Activated CD8-positive, alpha-beta memory T cell treated with anti-CD3 and anti-CD28 coated beads, Interleukin-2, amount 50 U/mL, for 48 hours (primary cell): Measurements from ENCODE around the gene FHDC1.

Source experiments
- DNase-seq: peaks from one replicate; pipeline ENCODE4 v3.0.0-alpha.2; 2020

The FHDC1 gene

DNA sequence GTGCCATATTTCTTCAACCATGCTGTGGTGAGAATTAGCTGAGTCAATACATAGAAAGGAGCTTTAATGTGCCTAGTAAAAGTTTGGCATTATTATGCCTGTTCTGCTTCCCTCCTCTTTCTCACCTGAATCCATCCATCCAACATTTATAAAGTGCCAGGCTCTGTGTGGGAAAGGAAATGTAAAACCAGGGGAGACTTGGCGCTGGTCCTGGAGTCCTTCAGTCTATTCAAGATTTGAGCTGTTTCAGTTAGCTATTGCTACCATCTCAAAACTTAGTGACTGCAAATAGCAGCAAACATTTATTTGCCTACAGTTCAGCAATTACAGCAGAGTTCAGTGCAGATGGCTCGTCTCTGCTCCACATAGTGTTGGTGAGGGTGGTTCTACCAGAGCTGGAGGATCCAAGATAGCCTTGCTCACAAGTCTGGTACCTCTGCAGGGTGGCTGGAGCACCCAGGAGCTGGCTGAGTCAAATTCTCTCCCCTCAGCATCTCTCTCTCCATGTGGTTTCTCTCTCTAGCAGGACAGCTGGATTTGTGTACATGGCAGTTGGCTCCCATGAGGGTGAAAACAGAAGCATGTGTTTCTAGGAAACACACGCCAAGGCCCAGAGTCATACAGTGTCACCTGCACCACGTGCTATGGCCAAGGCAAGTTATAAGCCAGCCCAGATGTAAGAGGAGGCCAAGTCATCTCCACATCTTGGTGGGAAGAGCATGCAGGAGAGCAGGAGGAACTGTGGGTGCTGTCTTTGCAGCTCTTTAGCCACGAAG, 77.3 kb downstream of the FHDC1 start:
- DNase-seq = no peak

DNA sequence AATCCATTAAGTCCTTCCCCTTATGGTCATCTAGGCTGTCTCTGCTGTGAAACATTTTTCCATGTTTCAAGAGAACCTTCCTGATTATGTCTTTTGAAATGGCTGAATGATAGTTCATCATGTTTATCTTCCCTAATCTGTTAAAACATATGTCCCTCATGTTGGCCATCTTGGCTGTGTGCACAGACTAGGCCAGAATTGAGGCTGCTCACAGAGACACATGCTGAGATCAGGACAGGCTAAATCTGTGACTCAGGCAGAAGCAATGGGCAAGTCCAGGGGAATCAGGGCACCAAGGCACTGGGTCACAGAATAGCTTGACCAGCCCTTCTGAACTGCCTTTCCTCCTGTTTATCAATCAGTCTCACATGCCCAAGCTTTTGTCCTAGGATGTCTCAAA, 78.3 kb downstream of the FHDC1 start:
- DNase-seq = no peak

DNA sequence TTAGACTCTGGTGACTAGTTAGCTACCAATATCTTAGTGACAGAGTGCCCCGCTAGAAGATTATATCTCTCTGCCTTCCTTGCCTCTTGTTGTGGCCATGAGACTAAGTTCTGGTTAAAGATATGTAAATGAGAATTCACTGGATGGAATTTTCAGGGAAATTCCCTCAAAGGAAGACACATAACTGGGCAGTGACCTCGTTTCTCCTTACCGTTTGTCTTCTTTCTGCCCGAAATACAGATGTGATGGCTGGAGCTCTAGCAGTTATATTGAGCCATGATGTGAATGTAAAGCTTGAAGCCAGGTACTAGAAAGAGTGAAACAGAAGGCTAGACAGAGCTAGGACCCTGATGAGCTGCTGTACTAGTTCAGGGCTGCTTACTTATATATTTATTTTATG, 80.5 kb downstream of the FHDC1 start:
- DNase-seq = no peak

DNA sequence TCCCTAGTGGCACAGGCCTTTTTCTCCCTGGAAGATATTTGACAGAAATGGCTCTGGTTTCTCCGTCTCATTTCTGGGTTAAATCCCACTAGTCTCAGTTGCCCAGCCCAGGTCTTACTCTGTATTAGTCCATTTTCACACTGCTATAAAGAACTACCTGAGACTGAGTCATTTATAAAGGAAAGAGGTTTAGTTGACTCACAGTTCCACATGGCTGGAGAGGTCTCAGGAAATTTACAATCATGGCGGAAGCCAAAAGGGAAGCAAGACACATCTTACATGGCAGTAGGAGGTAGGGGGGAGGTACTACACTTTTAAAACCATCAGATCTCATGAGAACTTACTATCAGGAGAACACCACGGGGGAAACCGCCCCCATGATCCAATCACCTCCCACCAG, 81.9 kb downstream of the FHDC1 start:
- DNase-seq = no peak

DNA sequence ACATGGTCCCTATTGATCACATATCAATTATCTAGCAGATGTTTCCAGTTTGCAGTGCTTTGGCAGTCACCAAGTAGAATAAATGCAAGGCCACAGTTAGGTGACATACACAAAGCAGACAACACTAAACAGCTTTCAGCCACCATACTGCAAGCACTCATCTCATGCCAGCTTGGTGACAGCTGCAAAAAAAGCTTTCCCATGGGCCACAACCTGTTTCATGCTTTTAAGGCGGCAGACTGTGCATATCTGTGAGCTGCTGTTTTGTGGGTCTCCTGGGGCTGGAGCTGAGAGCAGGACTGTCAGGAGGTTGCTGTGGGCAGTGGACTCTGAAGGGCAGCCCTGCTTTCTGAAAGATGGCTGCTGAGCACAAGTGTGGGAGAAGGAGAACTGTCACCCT, 82.6 kb downstream of the FHDC1 start:
- DNase-seq = no peak

DNA sequence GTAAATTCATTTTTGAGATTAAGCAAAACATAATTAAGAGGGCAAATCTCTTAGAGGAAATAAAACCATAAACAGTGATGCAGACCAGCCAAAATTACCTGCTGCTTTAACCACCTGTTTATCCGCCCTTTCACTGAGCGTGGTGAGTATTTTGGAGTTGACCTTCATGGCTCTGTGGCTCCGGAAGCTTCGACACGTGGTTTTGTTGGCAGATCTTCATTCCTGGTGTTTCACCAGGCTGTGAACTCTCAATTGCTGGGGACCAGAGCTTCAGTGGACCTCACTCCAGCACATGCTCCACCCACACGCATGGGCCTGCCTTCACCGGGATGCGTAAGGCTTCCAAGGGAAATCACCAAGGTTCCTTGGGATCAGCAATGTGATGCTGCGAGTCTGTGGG, 83.8 kb downstream of the FHDC1 start:
- no peak for DNase-seq

DNA sequence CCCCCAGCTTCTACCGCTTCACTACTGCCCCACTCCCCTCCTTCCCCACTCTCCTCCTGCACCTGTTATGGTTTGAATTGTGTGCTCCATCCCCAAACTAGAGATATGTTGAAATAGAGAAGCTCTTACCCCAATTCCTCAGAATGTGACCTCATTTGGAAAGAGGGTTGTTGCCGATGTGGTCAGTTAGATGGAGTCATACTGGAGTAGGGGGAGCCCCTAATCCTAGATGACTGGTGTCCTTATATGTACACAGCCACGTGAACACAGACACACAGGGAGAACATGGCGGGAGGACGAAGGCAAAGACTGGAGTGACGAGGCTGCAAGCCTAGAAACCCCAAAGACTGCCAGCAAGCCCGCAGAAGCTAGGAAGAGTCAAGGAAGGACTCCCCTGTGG, 84.3 kb downstream of the FHDC1 start:
- no peak for DNase-seq

DNA sequence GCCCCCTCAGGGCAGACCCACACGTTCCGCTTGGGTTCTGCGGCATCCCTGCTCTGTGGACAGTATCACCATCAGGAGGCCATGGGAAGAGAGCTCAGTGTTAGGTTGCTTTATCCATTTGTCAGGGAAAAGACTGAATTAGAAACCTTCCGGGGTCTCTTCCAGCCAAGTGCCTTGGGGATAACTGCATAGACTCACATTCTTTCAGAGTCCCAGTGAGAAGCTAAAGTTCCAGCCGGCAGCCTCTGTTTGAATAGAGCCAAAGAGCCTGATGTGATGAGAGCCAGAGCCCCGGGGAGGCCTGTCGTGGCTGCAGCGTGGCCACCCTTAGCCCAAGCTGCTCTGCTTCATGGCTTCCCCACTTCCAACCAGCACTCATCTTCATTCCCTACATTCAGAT, 85.2 kb downstream of the FHDC1 start:
- DNase-seq = no peak

DNA sequence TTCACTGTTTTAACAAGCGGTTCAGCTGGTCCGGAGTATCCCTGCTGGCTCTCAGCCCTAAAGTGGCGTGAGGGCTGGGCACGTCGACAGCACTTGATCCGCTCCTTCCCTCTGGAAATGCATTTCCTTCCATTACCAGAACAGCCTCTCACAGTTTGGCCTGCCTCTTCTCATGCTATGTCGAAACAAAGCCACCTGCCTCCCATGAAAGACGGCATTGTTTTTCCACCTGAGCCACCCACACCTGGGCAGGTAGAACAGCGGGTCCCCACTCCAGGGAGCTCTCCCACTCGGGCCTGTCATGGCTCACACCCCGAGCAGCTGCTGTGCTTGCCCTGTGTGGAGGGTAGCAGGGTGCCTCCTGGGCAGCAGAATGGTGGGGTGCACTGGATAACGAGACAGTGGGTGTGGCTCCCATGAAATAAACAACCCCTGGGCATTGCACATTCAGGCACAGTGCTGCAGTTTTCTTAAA, 86.2 kb downstream of the FHDC1 start:
- no peak for DNase-seq

DNA sequence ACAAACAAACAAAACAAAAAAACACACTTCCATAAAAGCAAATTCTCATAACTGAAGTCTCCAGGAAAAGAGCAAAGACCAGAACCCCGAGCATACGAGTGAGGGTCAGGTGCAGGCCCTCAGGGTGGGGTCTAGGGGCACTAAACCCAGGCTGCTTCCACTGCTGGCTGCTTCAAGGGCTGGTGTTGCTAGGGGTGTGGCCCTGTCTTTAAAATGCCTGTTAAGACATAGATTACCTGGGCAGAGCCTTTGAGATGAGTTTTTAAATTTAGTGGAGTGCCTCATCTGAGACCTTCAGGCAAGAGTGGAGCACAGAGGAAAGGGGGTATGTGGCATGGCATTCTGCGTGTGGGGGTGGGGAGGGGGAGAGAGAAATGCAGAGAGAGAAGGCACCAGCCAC, 87.0 kb downstream of the FHDC1 start:
- DNase-seq = no peak

DNA sequence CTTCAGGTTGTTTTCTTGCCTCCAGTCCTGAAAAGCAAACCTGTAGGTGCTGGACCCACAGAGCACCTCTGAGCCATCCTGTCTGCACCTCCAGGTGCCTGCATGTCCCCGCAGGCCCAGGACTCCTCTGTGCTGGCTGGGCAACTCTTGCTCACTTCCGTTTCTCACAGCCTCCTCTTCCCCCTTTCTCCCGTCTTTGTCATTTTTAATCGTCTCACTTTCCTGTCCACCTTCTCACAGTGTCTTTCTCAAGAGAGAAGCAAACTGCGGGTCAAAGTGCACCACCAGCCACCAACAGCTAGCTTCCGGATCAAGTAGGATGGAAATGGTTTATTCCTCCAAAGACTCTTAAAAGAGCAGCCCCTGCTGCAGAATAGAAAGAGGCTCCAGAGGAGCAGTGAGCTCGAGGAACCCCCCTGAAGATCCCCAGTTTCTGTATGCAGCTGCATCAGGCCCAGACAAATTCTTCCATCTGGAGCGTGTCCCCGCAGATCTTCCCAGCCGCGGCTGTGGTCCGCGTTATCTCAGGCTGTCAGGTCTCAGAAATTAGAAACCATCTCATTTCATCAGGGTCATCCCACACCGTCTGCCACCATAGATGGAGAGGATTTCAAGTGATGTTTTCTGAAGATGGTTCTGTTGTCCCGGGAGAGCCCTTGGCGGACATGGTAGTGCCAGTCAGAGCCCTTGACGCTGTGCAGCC, 87.7 kb downstream of the FHDC1 start:
- DNase-seq = no peak

DNA sequence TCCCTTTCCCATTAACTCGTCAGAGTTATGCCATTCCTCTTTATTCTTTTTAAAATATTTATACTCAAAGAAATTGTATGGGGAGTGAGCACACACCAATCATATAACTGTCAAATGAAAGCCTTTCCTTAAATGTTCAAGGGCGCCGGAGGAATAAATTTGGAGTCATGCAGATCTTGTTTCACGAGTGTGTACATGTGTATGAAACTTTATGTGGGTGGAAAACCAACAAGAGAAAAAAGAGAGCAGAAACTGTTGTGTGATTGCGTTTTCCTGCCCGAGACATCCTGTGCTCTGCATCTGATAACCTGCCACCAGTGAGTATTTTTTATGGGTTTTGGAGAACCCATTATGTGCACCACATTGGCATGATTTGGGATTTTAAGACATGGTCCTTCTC, 88.3 kb downstream of the FHDC1 start:
- DNase-seq = no peak

DNA sequence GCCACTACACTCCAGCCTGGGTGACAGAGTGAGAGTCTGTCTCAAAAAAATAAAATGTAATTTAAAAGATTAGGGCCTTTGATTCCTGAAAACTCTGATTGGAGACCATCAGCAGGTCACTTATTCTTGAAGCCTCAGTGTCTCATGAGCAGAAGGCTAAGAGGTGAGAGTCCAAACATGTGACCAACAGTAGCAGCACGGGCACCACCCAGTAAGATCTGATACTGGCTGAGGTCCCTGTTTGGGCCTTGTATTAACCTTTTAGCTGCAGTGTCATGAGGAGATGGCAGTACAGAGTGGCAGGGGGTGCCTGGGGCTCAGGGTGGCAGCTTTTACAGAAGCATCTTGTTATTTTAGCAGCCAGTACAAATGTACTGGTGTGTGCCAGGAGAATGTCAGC, 89.3 kb downstream of the FHDC1 start:
- DNase-seq = no peak

DNA sequence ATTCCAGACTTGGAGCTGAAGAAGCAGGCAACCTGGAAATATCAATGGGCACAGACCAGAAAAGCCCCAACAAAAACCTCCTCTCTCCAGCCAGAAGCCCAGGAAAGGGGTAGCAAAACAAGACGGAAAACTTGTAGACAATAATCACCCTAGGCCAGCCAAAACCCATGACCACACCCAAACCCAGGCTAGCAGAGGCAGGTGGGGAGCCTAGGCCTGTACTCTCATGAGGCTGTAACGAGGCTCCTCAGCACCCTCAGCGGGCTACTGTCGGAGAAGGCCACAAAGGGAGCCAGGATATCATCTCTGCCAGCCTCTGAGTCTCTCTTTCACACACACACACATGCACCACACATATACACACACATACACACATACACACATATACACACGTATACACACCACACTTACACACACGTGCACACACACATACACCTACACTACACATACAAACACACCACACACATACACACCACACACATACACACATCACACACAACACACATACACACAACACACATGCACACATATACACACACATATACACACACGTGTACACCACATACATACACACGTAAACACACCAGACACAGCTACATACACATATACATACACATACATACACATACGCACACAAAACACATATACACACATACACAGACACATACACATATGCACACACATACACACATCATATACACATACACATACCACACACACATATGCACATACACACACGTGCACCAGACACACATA, 90.6 kb downstream of the FHDC1 start:
- no peak for DNase-seq

DNA sequence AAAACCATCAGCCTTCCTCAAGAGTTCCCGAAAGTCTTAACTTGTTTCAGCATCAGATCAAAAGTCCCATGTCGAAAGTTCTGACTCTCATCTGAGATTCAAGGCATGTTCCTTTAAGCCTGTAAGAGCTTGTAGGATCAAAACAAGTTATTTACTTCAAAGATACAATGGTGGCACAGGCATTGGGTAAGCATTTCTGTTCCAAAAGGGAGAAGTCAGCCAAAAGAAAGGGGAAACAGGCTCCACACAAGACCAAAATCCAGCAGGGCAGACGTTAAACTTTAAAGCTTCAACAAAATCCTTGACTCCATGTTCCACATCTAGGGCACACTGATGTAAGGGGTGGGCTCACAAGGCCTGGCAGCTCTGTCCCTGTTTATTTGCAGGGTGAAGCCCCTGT, 91.7 kb downstream of the FHDC1 start:
- no peak for DNase-seq

DNA sequence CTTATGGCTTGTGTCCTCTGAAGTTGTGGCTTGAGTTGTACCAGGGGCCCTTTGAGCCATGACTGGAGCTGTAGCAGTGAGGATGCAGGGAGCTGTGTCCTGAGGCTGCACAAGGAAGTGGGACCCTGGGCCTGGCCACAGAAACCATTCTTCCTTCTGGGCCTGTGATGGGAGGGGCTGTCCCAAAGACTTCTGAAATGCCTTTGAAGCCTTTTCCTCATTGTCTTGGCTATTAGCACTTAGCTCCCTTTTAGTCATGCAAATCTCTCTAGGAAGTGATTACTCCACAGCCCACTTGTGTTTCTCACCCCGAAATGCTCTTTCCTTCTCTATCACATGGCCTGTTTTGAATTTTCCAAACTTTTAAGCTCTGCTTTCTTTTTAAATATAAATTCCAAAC, 92.4 kb downstream of the FHDC1 start:
- no peak for DNase-seq
